HG02852 (cell line): ENCODE measurements around the gene RPUSD4.

Experiments
- ATAC-seq: cut with Tn5 transposase; IDR thresholded peaks from one replicate; pipeline ENCODE4 v1.9.1; 2021; ENCODE audit warnings: mild to moderate bottlenecking, moderate library complexity; ENCODE audit not compliant: unreplicated experiment

RPUSD4 gene

DNA sequence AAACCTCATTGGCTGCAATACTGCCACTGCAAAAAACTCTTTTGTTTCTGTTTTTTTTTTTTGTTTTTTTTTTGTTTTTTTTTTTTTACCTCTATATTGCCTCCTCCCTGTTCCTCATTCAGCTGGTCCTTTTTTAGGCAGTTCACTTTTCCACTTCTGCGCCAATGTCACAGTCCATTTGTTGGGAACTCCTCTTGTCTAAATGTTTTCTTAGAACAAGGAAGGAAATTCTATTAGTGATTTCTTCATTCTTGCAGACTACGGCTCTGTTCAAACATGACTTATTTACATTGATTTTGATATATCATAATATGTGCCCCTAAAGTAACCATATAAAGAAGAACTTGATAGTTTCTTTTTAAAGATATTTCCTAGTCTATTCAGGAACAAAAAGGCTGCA lies 3.0 kb upstream of the RPUSD4 start:
- ATAC-seq = no peak

DNA sequence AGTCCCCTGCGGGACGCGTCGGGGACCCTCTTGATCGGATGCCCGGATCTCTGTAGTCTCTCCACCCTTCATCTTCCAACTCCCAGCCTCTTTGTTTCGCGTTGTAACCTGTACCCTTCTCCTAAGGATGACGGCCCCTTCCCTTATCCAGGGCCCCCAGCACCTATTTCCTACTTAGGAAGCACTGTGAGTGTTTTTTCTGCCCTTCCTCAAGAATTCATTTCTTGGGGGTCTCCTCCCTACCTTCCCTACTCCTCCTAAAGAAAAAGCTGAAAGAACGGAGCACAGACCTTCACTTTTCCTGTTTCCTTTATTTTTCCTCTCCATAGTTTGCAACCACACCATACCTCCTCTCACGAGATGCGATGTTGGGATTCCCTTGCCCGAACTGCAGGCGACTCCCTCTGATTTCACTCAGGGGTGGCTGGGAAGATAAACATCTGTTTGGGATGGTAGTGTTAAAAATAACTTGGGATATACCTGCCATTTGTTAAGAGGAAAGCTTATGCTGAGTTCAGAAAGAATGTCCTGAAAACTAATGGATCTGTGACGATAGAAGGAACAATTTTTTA lies 725 bp upstream of the RPUSD4 start:
- no peak for ATAC-seq

DNA sequence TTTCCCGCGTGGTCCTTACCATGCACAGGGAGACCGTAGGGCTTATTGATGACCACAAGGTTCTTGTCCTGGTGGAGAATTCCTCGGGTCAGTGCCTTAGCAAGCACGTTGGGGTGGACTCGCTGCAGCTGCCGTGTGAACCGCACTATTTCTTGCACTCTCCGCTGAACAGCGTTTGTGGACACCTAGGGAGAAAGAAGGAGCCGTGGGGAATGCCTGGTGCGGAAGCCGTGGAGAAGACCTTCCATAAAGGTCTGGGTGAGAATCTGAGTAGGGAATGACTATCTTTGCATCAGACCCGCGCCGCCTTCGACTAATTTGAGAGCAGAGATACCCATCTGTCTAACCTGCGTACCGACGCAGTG lies 597 bp downstream of the RPUSD4 start:
- ATAC-seq = no peak

DNA sequence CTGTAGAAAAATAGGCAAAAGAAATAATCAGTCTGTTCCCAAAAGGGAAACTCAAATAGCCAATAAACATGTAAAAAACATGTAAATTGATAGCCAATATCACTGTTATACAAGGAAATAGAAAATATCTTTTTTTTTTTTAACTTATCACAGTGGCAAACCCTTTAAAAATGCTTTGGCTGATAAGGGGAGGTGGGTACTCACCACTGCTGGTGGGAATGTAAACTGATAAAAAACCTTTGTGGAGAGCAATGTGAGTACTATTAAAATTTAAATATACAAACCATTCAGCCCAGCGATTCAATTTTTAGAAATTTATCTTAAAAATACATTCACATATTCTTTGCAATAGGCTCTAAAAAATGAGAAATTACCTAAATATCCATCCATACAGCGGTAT lies 3.6 kb downstream of the RPUSD4 start:
- no peak for ATAC-seq

DNA sequence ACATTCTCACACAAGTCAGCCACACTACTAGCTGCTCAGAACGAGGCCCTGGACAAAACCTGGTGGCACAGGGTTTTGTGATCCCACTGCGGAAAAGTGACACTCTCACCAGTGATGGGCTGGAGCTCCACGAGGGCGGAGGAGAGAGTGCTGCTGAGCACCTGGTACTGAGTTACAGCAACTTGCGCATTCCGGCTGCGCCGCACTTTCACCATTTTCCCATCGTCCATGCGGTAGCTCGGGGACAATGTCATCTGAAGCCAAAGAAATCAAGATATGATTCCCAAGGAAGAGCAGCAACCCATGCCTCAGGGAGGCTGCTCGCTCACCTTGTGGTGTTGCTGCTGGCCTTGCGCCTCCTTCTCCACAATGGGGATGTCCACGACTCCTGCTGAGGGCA lies 6.1 kb downstream of the RPUSD4 start:
- ATAC-seq = no peak

DNA sequence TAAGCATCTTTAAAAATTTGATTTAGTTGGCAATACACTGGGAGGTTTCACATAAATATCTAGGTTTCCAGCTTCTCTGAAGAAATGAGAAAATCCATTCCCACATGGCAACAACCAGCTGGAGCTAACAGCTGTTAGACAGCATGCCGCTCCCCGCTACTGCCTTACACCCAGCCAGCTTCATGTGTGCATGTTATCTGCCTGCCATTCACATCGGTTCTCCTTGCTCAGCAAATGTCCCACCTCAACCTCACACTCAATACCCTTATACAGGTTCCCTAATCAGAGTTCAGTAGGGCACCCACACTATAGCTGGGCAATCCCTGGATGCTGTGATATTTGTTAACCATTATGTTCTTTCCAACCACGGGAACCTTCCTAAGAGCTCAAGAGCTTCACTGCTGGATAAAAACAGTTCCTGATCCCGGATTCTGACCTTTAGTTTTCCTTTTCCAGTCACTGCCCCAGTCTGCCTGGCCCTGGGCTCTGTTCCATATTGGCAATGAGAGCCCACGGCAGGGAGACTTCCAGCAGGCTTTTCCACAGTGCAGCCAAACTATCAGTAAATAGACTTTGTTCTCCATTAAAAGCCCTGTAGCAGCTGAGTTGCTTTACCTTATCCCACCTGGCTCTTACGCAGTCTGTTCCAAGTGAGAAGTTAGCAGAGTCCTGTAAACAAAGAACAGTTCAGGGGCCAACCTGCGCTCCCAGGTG lies 8.6 kb downstream of the RPUSD4 start:
- ATAC-seq = no peak

DNA sequence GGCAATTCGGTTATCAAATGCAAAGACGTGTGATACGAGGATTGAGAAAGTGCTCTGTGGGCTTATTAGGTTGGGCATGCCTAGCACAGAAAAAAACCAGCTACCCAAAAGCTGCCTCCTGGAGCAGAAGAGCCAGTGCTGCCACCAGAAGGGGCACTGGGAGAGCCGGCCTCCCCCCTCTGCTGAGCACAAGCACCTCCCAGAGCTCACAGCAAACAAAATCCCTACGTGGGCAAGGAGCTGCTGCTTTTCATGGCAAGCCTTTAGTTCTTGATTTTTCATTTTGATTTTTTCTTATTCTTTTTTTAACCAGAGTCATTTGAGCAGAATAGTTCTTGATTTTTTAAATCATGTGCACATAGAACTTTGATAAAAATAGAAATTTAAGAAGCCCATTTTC lies 12.8 kb downstream of the RPUSD4 start:
- ATAC-seq = no peak

DNA sequence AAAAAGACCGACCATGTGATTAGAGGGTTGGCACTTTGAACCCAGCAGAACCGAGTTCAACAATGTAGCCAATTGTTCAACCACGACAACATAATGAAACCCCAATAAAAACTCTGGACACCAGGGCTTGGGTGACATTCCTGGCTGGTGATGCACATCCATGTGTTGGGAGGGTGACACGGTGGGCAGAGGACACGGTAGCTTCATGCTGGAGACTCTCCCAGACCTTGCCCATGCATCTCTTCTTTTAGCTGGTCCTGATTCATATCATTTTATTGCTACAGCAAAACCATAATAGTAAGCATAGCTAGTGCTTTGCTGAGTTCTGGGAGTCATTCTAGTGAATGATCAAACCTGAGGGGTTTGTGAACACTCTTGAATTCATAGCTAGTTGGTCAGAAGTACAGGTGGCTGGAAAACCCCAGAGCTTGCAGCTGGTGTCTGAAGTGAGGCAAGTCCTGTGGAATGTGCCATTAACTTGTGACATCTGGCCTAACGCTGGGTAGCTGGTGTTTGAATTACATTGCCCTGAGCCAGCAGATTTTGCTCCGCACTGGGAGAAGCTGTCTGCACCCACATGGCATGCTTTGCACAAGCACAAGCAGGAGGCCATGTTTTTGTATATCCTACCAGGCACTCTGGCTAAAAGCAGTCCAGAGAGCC lies 14.0 kb downstream of the RPUSD4 start:
- peak; percentile 52 for ATAC-seq

DNA sequence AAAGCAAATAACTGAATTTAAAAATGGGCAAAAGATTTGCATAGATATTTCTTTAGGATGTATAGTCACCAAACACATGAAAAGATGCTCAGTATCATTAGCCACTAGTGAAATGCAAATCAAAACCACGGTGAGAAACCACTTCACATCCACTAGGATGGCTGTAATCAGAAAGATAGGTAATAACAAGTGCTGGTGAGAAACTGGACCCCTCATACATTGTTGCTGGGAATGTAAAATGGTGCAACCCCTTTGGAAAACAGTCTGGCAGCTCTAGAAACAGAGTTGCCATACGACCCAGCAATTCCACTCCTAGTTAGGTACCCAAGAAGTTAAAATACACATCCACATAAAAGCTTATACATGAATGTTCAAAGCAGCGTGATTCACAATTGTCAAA lies 16.3 kb downstream of the RPUSD4 start:
- ATAC-seq = no peak

DNA sequence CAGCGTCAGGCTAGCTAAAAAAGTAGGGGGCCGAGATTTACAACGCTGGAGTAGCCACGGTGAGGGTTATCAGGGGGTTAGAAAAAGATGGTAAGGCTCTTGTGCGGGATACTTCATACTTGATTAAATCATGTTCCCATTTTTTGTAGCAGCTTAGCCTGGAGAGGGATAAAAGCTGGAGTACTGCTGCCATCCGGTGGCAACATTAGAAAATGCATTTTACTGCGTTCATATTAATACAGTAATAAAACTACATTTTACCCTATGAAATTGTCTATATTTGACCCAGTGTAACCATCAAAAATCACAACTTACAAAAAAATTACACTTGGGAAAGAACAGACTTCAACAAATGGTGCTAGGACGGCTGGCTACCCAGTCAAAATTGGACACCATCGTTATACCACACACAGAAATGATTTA lies 17.3 kb downstream of the RPUSD4 start:
- ATAC-seq = no peak

DNA sequence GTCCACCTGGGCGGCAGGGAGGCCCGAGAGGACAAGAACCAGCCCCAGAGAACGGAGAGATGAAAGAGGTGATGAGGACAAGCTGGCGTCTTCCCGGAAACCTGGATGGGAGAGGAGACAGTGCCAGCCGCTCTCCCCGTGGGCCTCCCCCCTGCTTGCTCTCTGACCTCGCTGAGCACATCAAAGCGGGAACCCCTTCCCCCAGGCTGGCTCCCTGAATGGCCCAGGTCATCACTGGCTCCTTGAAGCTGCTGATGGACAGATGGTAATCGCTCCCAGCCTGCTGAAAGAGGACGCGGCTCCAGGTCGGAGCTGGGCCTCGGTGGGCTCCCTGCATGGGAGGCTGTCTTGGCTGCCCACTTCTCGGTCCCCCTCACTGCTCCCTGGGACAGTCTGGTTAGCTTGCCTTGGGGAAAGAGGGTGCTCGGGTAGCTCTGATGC lies 18.4 kb downstream of the RPUSD4 start:
- no peak for ATAC-seq

DNA sequence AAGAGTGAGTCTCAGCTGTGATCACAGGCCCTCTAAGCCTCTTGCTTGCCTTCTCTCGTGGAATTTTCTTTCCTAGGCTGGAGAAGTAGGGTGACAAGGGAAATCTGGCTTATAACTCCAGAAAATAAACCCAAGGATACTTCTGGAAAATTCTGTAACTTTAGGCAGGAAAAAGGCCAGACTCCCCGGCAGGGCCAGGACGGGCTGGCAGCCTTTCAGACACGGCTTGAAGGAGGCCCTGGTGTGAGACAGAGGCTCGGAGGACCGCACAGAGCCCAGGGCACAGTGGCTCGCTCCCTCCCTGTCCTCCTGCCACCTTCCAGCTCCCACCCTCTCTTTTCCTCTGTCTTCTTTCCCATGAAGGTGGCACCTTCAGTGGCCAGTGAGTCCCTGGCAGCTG lies 19.1 kb downstream of the RPUSD4 start:
- ATAC-seq = no peak

DNA sequence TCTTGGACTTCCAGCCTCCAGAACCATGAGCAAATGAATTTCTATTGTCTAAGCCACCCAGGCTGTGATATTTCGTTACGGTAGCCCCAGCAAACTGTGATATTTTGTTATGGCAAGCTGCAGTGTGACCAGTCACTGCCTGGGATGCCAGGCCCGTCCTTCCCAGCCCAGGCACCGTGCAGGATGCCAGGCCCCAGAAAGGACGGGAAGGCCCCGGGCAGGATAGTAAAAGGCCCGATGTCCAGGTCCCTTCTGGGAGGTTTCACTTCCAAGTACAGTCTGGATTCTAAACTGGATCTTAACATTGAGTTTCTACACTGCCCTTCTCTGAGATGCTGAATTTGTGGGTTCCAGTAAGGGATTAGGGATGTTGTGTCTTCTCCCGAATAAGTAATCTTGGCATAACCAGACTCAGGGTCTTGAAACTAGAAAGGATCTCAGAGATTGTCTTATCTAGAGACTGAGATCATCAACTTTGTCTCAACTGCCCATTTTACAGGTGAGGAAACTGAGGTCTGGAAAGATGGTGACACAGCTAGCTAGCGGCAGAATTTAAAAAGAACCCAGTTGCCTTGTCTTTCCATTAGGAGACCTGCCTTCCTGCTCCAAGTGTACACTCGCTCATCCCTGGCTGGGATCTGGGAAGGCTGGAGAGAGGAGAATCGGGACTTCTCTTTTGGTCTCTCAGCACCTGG lies 19.9 kb downstream of the RPUSD4 start:
- no peak for ATAC-seq

DNA sequence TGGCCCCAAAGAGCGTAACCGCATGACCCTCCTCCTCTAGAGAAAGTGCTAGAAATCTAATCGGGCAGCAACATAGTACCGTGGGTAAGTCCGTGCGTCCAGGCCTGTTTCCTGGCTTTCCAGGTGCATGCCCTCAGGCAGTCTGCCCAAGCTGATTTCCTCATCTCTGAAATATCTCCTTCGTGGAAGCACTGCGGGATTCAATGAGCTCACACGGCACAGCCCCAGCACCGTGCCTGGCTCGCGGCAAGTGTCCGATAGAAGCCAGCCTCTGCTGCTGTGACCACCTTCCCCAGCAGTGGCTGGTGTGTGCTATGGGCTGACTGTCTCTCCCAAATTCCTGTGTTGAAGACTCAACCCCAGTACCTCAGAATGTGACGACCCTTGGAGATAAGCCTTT lies 20.7 kb downstream of the RPUSD4 start:
- ATAC-seq = no peak

DNA sequence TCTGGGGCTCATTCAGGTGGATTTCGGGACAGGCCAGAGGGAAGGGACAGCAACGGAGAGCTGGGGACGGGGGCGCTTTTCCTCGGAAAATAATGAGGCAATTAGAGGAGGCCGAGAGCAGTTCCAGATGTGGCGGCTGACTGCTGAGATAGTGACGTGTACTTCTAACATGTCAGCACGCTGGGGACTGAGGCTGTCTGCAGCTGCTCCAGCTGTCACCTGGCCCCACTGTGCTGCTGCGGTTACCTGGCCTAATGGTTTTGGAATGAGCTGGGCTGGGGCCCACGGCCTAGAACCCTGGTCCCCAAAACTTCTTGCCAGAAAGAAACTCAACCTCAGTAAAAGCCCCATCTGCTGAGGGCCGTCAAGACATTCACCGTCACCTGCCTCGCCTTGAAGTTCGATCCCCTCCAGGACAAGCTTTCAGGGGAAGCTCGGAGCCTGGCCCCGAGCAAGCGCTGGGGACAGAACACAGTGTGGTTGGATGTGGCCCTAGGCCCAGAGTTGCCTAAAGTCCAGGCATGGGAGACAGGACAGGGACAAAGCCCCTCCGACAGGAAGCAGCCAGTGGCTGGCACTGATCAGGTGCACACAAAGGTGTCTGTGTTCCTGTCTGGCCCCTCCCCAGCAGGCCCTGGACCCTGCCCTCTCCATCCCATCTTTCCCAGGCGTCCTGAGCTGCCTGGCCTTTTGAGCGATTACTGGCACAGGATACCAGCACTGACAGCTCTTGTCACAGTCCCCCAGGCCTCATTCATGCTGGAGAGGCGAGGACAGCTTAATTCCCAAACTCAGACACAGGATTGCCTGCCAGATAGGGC lies 22.1 kb downstream of the RPUSD4 start:
- ATAC-seq = peak; percentile 74

DNA sequence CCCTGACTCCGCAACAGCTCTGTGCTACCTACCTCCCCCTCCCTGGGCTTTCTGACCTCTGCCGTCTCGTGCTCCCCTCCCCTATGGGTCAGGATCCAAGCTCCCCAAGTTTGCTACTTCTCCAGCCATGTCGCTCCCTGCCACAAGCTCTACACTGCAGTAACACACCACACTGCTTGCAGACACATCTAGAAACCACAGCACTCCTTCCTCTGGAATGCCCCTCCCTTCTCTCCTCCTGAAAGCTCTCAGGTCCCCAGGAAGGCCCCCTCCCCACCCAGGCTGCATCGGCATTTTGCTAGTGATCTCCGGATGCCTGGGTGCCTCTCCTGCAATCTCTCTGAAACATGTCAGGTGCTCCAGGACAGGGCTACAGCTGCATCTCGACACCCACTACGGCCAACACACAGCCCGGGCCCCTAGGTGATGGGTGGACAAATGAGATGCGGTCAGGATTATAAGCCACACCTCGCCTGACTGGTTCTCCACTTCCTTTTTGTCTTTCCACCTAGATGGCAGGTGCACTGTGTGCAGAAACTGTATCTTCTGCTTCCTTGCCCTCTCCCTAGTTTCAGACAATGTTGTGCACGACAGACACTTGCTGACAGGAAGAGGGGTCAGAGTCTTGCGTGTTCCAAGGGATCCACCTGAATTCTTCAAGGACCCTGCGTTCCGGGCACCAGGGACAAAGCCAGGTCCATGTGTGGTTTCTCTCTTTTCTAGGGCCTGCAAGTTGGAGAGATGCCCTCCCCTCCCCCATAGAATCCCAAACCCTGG lies 22.9 kb downstream of the RPUSD4 start:
- ATAC-seq = peak; percentile 83

DNA sequence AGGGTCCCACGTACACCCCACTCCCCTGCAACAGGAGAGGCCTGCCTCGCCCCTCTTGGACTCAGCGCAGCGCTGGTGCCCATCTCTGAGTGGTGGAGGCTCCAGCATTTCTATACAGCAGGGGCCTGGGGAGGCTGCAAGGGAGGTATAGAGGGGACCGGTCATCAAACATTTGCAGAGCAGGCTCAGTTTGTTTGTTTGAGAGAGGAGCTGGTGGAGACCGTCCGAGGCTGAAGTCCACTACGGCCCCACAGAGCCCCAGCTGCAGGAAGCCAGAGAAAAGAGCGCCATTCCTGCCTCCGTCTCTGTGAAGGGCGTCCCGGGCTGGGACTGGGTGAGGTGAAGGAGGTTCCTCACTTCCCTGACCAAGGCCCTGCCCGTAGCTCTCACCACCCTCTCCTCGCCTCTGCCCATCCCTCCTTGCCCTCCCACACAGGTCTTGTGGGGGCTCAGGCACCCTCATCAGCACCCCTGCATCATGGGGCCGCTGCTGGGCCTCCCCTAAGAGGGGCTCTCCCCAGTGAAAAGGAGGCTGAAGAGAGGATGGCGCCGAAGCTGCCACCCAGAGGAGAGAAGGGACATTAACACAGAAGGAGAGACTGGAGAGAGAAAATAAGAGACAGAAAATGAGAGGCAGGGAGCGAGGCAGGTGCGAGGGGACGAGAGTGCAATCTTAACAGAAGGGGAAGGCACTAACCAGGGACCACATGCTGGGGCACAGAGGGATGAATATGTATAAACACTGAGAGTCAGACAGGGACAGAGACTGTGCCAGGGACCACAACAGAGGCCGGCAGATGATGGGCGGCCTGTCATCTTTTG lies 24.5 kb downstream of the RPUSD4 start:
- ATAC-seq = no peak

DNA sequence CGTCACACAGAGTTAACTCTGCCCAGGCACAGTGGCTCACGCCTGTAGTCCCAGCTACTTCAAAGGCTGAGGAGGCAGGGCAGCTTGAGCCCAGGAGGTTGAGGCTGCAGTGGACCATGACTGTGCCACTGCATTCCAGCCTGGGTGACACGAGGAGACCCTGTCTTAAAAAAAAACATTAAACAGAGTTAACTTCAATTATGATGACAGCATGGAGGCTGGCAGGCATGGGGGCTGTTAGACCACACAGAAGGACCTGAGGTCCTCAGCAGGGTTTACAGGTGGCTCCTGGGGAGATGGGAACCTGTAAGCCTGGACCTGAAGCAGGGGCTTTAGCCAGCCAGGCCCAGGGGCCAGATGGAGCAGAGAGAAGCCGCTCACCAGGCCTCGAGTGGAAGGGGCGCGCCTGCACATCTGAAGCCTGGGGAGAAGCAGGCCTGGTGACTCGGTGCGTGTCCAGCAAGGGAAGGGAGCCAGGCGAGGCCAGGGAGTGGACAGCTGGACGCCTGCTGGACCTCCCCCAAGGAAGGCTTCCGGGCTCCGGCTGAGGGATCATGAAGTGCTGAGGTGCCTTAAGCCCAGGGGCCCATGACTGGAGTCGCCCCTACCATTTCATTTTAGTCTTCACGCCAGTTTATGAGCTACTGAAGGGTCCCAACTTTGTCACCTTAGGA lies 25.3 kb downstream of the RPUSD4 start:
- no peak for ATAC-seq
